GM23248 (cell line): ENCODE data around the gene PLCB1. TPM values are rescaled to one million over a fixed set of nuclear protein-coding genes. Genes with fewer than 3 reads are reported as not detected.

Source experiments
- DNase-seq: peaks from one replicate; pipeline ENCODE4 v3.0.0-alpha.2; 2015
- H2AFZ ChIP-seq: fragments of 200-600 bp; sonication (generic); 2 replicates; pipeline ENCODE4 v1.6.1; 2016; ENCODE audit warnings: antibody characterized with exemption
- H3F3A ChIP-seq: fragments of 200-600 bp; sonication (generic); 2 replicates; pipeline ENCODE4 v1.6.1; 2016; ENCODE audit warnings: mild to moderate bottlenecking, antibody characterized with exemption, mixed run types; ENCODE audit not compliant: insufficient read depth
- H3K27ac ChIP-seq: fragments of 200-600 bp; sonication (generic); 2 replicates; pipeline ENCODE4 v1.5.1; 2016; ENCODE audit warnings: mild to moderate bottlenecking
- H3K27me3 ChIP-seq: fragments of 200-600 bp; sonication (generic); replicated peaks from 2 replicates; pipeline ENCODE4 v1.6.1; 2016; ENCODE audit warnings: mild to moderate bottlenecking; ENCODE audit not compliant: insufficient read depth
- H3K36me3 ChIP-seq: fragments of 200-600 bp; sonication (generic); 2 replicates; pipeline ENCODE4 v1.6.1; 2016; ENCODE audit warnings: low read depth, mild to moderate bottlenecking
- H3K4me1 ChIP-seq: fragments of 200-600 bp; sonication (generic); 2 replicates; pipeline ENCODE4 v1.6.1; 2016; ENCODE audit warnings: mild to moderate bottlenecking; ENCODE audit not compliant: insufficient read depth
- H3K4me2 ChIP-seq: fragments of 200-600 bp; sonication (generic); one replicate; pipeline ENCODE4 v1.6.1; 2016; ENCODE audit warnings: mild to moderate bottlenecking; ENCODE audit not compliant: unreplicated experiment
- H3K4me3 ChIP-seq: fragments of 200-600 bp; sonication (generic); 2 replicates; pipeline ENCODE4 v1.5.1; 2016; ENCODE audit warnings: mild to moderate bottlenecking
- H3K79me2 ChIP-seq: fragments of 200-600 bp; sonication (generic); 2 replicates; pipeline ENCODE4 v1.6.1; 2016; ENCODE audit warnings: mild to moderate bottlenecking; ENCODE audit not compliant: insufficient read depth
- H3K9ac ChIP-seq: fragments of 200-600 bp; sonication (generic); 2 replicates; pipeline ENCODE4 v1.6.1; 2016; ENCODE audit warnings: mild to moderate bottlenecking
- H3K9me2 ChIP-seq: fragments of 200-600 bp; sonication (generic); 2 replicates; pipeline ENCODE4 v1.6.1; 2016; ENCODE audit warnings: mixed run types, mild to moderate bottlenecking, moderate library complexity; ENCODE audit not compliant: insufficient read depth
- H3K9me3 ChIP-seq: fragments of 200-600 bp; sonication (generic); one replicate; pipeline ENCODE4 v1.6.1; 2017; ENCODE audit warnings: low read depth
- H4K20me1 ChIP-seq: fragments of 200-600 bp; sonication (generic); 2 replicates; pipeline ENCODE4 v1.6.0; 2016; ENCODE audit not compliant: insufficient read depth
- EZH2 ChIP-seq: fragments of 200-600 bp; sonication (generic); IDR thresholded peaks from 2 replicates; pipeline ENCODE4 v1.6.1; 2018; ENCODE audit warnings: antibody characterized with exemption, mild to moderate bottlenecking; ENCODE audit not compliant: insufficient read depth, poor library complexity, severe bottlenecking
- EZH2phosphoT487 ChIP-seq: fragments of 200-600 bp; sonication (generic); IDR thresholded peaks from 2 replicates; pipeline ENCODE4 v1.6.1; 2018; ENCODE audit warnings: antibody characterized with exemption, moderate library complexity, mild to moderate bottlenecking, low read depth; ENCODE audit not compliant: insufficient read depth
- WGBS, 2 experiments: methylation state at CpG; one replicate each; pipeline ENCODE4 v1.1.6; 2015 to 2017; ENCODE audit warnings: low lambda C conversion rate in 2 of 2, low coverage in 1 of 2; ENCODE audit errors: missing lambda C conversion rate in 2 of 2; 5-methylcytosine and 5-hydroxymethylcytosine counted together
- in situ Hi-C: fragments of 300-500 bp; cut with MboI; formaldehyde crosslinking; loops from 2 replicates; pipeline ENCODE4 v1.15.0; 2020
- polyA plus RNA-seq: library from polyadenylated mRNA; unstranded; fragments of >200 nt; fragmentation: Nextera tagmentation; extraction: Ambion mirVana; gene quantifications from 2 replicates; pipeline ENCODE4 v1.2.1, GENCODE V29; 2016
- total RNA-seq: library from RNA; depleted of rRNA; stranded (reverse); fragments of >200 nt; shearing (Covaris generic); gene quantifications from 2 replicates; pipeline ENCODE4 v1.2.3, GENCODE V29; 2014

PLCB1 gene
- total and polyA plus RNA-seq, 2 experiments from 2014 or later, result 3.7 to 12.8 TPM

DNA sequence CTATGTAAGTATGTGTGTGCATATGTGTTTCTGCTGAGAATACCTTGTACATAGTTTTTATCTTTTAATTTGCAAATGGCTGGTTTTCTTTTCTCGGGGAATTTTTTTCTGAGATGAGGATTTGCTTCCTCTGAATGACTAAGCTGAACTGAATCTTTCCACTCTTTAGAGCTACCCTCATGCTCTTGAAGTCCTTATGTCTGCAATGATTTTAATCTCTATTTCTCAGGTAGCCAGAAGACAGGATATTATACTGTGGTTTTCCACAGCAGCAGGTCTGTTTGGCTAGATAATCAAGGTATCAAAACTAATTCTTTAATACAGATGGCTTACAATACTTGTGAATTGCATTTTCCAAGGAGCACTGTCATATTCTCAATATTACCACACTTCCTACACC lies 114.7 kb downstream of the PLCB1 start:
- no peak for TF ChIP-seq EZH2phosphoT487
- TF ChIP-seq EZH2, result no peak
- H3K4me2 ChIP-seq, result no peak overlapping the region
- 95 to 97% methylated on average over 1 of the region's 1 CpG for WGBS, 2 experiments
- no peaks in the 10 kb centered on the region for H4K20me1 ChIP-seq
- H3K79me2 ChIP-seq, result no peaks in the 10 kb centered on the region
- no peaks in the 10 kb centered on the region for H3K9me2 ChIP-seq
- no peaks in the 10 kb centered on the region for H3K36me3 ChIP-seq
- H3K4me3 ChIP-seq, result no peak overlapping the region
- 0 out of 2 replicates have a peak, but pooled peaks cover 3% of the 10 kb centered on the region for H3F3A ChIP-seq
- H2AFZ ChIP-seq, result no peak overlapping the region
- no peak overlapping the region for H3K27ac ChIP-seq
- H3K9me3 ChIP-seq, result no peaks in the 10 kb centered on the region
- in situ Hi-C loops, result no loop called here
- no peak overlapping the region for H3K9ac ChIP-seq
- H3K4me1 ChIP-seq, result peaks cover 16% of the 10 kb centered on the region; the same call in 1 of the 2 replicates
- DNase-seq, result no peak
- H3K27me3 ChIP-seq, result no peaks in the 10 kb centered on the region

DNA sequence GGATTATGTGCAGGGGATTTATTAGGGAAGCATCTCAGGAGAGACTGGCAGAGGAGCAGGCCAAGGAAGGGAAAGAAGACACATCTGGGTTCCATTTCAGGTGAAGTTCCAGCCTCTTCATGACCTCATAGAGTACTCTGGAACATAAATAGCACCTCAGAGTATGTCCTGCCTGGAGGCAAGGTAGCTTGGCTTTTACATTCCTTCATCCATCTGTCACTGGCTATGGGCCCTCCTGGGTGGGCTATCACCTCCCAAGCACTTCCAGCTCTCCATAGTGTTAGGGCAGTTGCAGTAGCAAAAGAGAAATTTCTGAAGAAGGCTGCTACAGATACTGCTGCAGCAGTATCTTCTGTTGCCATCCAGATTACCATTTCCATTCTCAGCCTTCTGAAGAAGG lies 116.0 kb downstream of the PLCB1 start:
- in situ Hi-C loops, result no loop called here
- Histone ChIP-seq H3K27me3 (no peaks in the 10 kb centered on the region), H4K20me1 (no peaks in the 10 kb centered on the region), H3K9me2 (no peaks in the 10 kb centered on the region), H3F3A (0 out of 2 replicates have a peak, but pooled peaks cover 3% of the 10 kb centered on the region), H3K4me3 (no peak overlapping the region), H3K9ac (no peak overlapping the region), H3K9me3 (no peaks in the 10 kb centered on the region), H3K4me1 (peaks cover 15% of the 10 kb centered on the region; the same call in 1 of the 2 replicates), H3K36me3 (no peaks in the 10 kb centered on the region), H2AFZ (no peak overlapping the region), H3K79me2 (no peaks in the 10 kb centered on the region), H3K4me2 (no peak overlapping the region), H3K27ac (no peak overlapping the region)
- no peak for DNase-seq
- TF ChIP-seq EZH2phosphoT487 (no peak), EZH2 (no peak)

DNA sequence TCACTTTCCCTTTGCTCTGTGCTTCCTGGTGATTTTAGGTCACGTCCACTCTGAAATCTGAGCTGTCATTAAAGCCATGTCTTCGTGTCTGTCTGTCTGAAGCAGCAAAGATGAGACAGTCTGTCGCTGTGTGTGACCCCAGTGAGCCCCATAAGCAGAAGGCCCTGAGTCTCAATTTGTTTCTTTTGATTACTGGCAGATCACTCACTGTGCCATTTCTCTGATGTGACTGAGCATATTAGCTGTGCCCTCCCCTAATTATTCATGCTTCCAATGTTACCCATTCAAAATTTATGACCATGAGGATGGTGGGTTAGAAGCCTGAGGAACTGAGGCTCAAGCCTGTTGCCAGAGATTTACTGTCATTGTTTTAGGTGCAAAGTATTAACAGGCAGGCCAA lies 117.6 kb downstream of the PLCB1 start:
- Histone ChIP-seq H3K4me3 (no peak overlapping the region), H3K9me2 (no peaks in the 10 kb centered on the region), H3K36me3 (no peaks in the 10 kb centered on the region), H3K27ac (no peak overlapping the region), H4K20me1 (no peaks in the 10 kb centered on the region), H2AFZ (no peak overlapping the region), H3K9ac (no peak overlapping the region), H3K9me3 (no peaks in the 10 kb centered on the region), H3F3A (peaks cover 3% of the 10 kb centered on the region), H3K79me2 (no peaks in the 10 kb centered on the region), H3K4me2 (no peak overlapping the region), H3K27me3 (no peaks in the 10 kb centered on the region), H3K4me1 (no peaks in the 10 kb centered on the region)
- in situ Hi-C loops, result no loop called here
- TF ChIP-seq EZH2, result no peak
- no peak for TF ChIP-seq EZH2phosphoT487
- no peak for DNase-seq
- WGBS, 2 experiments, result 75 to 89% methylated on average over 3 of the region's 3 CpGs

DNA sequence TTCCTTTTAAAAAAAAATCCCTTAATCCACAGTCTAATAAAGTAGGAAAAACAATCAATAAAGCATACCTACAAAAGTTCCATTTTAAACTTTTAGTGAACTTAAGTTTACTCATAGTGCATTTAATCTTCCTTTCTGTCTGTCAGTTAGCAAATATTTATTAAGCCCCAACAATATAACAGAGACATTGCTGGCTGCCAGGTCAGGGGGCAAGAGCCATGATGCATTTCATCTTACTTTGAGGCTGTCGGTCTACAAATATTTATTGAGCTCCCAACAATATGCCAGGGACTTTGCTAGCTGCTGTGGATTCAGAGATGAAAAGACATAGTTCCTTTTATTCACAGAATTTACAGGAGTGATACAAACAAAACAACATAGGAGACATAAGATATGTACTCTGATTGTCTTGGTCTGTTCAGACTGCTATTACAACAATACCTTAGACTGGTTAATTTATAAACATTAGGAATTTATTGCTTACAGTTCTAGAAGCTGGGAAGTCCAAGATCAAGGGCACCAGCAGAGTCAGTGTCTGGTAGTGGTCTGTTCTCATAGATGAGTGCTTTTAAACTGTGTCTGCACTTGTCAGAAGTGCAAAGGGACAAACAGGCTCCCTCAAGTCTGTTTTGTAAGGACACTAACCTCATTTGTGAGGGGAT lies 118.6 kb downstream of the PLCB1 start:
- H3K4me2 ChIP-seq, result no peak overlapping the region
- DNase-seq, result no peak
- H3K9me2 ChIP-seq, result no peaks in the 10 kb centered on the region
- H2AFZ ChIP-seq, result no peak overlapping the region
- no peaks in the 10 kb centered on the region for H4K20me1 ChIP-seq
- H3K79me2 ChIP-seq, result no peaks in the 10 kb centered on the region
- H3K9ac ChIP-seq, result no peak overlapping the region
- H3K4me3 ChIP-seq, result no peak overlapping the region
- in situ Hi-C loops, result no loop called here
- H3K4me1 ChIP-seq, result no peaks in the 10 kb centered on the region
- H3F3A ChIP-seq, result peaks cover 10% of the 10 kb centered on the region
- 62 to 63% methylated on average over 1 of the region's 1 CpG for WGBS, 2 experiments
- H3K9me3 ChIP-seq, result no peaks in the 10 kb centered on the region
- no peak for TF ChIP-seq EZH2phosphoT487
- no peak for TF ChIP-seq EZH2
- H3K27ac ChIP-seq, result no peak overlapping the region
- no peaks in the 10 kb centered on the region for H3K27me3 ChIP-seq
- H3K36me3 ChIP-seq, result no peaks in the 10 kb centered on the region

DNA sequence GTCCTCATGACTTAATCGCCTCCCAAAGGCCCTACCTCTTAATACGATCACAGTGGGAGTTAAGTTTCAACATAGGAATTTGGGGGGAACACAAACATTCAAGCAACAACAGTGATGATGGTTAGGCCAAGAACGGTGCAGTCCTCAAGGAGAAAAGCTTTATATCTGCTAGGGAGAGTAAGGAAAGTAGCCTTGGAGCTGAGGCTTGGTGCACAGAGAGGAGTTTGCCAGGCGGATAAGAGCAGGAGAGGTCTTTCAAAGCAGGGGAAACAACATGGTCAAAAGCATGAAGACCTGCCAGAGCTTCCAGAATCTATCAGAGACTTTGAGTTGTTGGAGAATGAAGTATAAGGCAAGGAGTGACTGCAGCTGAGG lies 119.1 kb downstream of the PLCB1 start:
- no peak overlapping the region for H3K4me3 ChIP-seq
- H3K4me2 ChIP-seq, result no peak overlapping the region
- no peak for TF ChIP-seq EZH2
- no peak for TF ChIP-seq EZH2phosphoT487
- H3K27me3 ChIP-seq, result no peaks in the 10 kb centered on the region
- no peaks in the 10 kb centered on the region for H3K36me3 ChIP-seq
- no peaks in the 10 kb centered on the region for H3K4me1 ChIP-seq
- H3K9ac ChIP-seq, result no peak overlapping the region
- peaks cover 10% of the 10 kb centered on the region for H3F3A ChIP-seq
- H3K9me3 ChIP-seq, result no peaks in the 10 kb centered on the region
- DNase-seq, result no peak
- no peak overlapping the region for H3K27ac ChIP-seq
- H3K79me2 ChIP-seq, result no peaks in the 10 kb centered on the region
- in situ Hi-C loops, result no loop called here
- no peak overlapping the region for H2AFZ ChIP-seq
- no peaks in the 10 kb centered on the region for H4K20me1 ChIP-seq
- 90 to 95% methylated on average over 4 of the region's 4 CpGs for WGBS, 2 experiments
- H3K9me2 ChIP-seq, result no peaks in the 10 kb centered on the region
